MG63 (cell line): ENCODE measurements around the gene GRIK4. TPM values are rescaled to one million over a fixed set of nuclear protein-coding genes. Genes with fewer than 3 reads are reported as not detected.

Experiments
- DNase-seq: peaks from one replicate; pipeline ENCODE4 v3.0.0-alpha.2; 2020
- H3K27me3 ChIP-seq: fragments of 250-450 bp; sonication (Bioruptor Pico); 2 replicates; pipeline ENCODE4 v1.5.1; 2020; ENCODE audit warnings: mild to moderate bottlenecking, moderate library complexity
- H3K36me3 ChIP-seq: fragments of 250-450 bp; sonication (Bioruptor Pico); 2 replicates; pipeline ENCODE4 v1.5.1; 2020; ENCODE audit warnings: mild to moderate bottlenecking, moderate library complexity
- H3K4me3 ChIP-seq: fragments of 250-450 bp; sonication (Bioruptor Pico); 2 replicates; pipeline ENCODE4 v1.5.1; 2020; ENCODE audit warnings: mild to moderate bottlenecking, moderate library complexity
- H3K9me3 ChIP-seq: fragments of 250-450 bp; sonication (Bioruptor Pico); 2 replicates; pipeline ENCODE4 v1.5.1; 2020; ENCODE audit warnings: mild to moderate bottlenecking, moderate library complexity
- total RNA-seq: library from RNA; depleted of rRNA; stranded (reverse); fragments of >200 nt; shearing (Covaris generic); gene quantifications from 2 replicates; pipeline ENCODE4 v1.2.3, GENCODE V29; 2014; ENCODE audit warnings: low replicate concordance

The GRIK4 gene
- total RNA-seq, 1 experiment from 2014 or later = not detected

- H3K4me3 ChIP-seq = no peak overlapping the region
- no peaks in the 10 kb centered on the region for H3K36me3 ChIP-seq
- DNase-seq = no peak
- no peaks in the 10 kb centered on the region for H3K27me3 ChIP-seq
- no peaks in the 10 kb centered on the region for H3K9me3 ChIP-seq
Observed at GRCh38 chr11:120893440-120894201, 382.1 kb downstream of the GRIK4 start.

GRCh38 chr11:120894202-120894985 is 382.8 kb downstream of the GRIK4 start:
- Histone ChIP-seq H3K9me3 (no peaks in the 10 kb centered on the region), H3K36me3 (no peaks in the 10 kb centered on the region), H3K27me3 (no peaks in the 10 kb centered on the region), H3K4me3 (no peak overlapping the region)
- DNase-seq = peak; percentile 30

- no peak overlapping the region for H3K4me3 ChIP-seq
- no peaks in the 10 kb centered on the region for H3K9me3 ChIP-seq
- H3K27me3 ChIP-seq = no peaks in the 10 kb centered on the region
- no peak for DNase-seq
- no peaks in the 10 kb centered on the region for H3K36me3 ChIP-seq
Observed at GRCh38 chr11:120896687-120897086, 385.1 kb downstream of the GRIK4 start.

GRCh38 chr11:120898568-120898967 is 387.0 kb downstream of the GRIK4 start:
- Histone ChIP-seq H3K9me3 (no peaks in the 10 kb centered on the region), H3K4me3 (no peak overlapping the region), H3K27me3 (no peaks in the 10 kb centered on the region), H3K36me3 (no peaks in the 10 kb centered on the region)
- no peak for DNase-seq

DNA sequence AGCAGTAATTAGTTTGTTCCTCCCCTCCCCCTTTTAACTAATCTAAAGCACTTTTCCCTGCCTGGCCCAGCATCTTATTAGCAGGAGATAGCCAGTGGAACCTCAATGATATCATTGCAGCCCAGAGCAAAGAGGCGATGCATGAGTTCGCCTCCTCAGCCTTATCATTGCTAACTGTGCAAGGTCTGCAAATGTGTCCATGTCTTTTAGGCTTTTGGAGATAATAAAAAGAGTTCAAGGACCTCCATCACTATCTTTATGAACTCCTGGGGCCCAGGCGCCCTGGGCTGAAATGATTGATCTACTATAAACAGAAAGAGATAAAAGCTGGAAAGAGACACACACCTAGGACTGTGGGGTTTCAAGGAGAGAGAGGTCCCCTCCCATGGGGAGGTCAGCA is 388.2 kb downstream of the GRIK4 start:
- H3K4me3 ChIP-seq = no peak overlapping the region
- H3K27me3 ChIP-seq = no peaks in the 10 kb centered on the region
- no peak for DNase-seq
- no peaks in the 10 kb centered on the region for H3K9me3 ChIP-seq
- H3K36me3 ChIP-seq = no peaks in the 10 kb centered on the region

DNA sequence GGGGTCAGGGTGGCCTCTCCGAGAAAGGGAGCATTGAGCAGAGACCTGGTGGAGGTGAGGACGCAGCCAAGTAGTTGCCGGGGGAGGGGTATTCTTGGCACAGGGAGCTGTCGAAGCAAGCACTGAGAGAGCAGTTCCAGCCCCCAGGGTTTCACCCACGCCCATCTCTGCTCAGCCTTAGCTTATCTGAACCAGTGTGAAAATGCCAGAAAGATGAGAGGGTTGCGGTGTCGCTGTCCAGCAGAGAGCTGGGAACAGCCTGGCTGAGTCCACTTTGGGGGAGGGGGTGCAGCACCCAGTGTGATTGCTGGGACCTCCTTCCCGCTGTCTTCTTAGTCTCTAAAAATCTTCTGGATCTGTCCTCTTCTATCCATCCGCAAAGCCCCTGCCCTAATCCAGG is 389.1 kb downstream of the GRIK4 start:
- no peaks in the 10 kb centered on the region for H3K9me3 ChIP-seq
- H3K4me3 ChIP-seq = no peak overlapping the region
- no peak for DNase-seq
- H3K27me3 ChIP-seq = no peaks in the 10 kb centered on the region
- H3K36me3 ChIP-seq = no peaks in the 10 kb centered on the region

- Histone ChIP-seq H3K9me3 (no peaks in the 10 kb centered on the region), H3K27me3 (no peaks in the 10 kb centered on the region), H3K36me3 (no peaks in the 10 kb centered on the region), H3K4me3 (no peak overlapping the region)
- no peak for DNase-seq
Observed at GRCh38 chr11:120903686-120904085, 392.1 kb downstream of the GRIK4 start.

DNA sequence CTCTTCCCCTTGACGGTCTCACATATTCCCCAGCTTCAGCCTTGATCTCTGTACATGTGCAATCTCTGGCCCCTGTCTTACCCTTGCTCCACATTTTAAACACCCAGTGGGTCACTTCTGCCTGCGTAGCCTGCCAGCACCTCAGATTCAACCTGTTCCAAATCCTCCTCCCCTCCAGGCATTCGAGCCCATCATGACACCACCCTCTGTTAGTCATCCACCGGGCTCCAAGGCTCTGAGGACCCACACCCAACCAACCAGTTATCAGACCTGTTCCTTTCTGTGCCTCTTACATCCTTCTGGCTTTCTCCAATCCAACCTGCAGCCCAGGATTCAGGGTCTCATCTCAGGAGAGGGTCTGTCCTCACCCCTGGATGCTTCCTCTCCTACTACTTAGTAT is 392.6 kb downstream of the GRIK4 start:
- no peak for DNase-seq

GRCh38 chr11:120906766-120907165 is 395.2 kb downstream of the GRIK4 start:
- DNase-seq = no peak
- H3K27me3 ChIP-seq = no peaks in the 10 kb centered on the region

More for the DNA sequence above, 392.6 kb downstream of the GRIK4 start:
- no peak overlapping the region for H3K4me3 ChIP-seq
- no peaks in the 10 kb centered on the region for H3K27me3 ChIP-seq
- no peaks in the 10 kb centered on the region for H3K36me3 ChIP-seq
- no peaks in the 10 kb centered on the region for H3K9me3 ChIP-seq

GRCh38 chr11:120907971-120908370 is 396.4 kb downstream of the GRIK4 start:
- Histone ChIP-seq H3K27me3 (no peaks in the 10 kb centered on the region), H3K9me3 (no peaks in the 10 kb centered on the region), H3K36me3 (no peaks in the 10 kb centered on the region), H3K4me3 (no peak overlapping the region)
- DNase-seq = no peak

More at GRCh38 chr11:120906766-120907165, 395.2 kb downstream of the GRIK4 start:
- Histone ChIP-seq H3K4me3 (no peak overlapping the region), H3K9me3 (no peaks in the 10 kb centered on the region), H3K36me3 (no peaks in the 10 kb centered on the region)

- Histone ChIP-seq H3K36me3 (no peaks in the 10 kb centered on the region), H3K4me3 (no peak overlapping the region), H3K27me3 (no peaks in the 10 kb centered on the region), H3K9me3 (no peaks in the 10 kb centered on the region)
- DNase-seq = no peak
Observed at GRCh38 chr11:120908461-120909181, 397.1 kb downstream of the GRIK4 start.

DNA sequence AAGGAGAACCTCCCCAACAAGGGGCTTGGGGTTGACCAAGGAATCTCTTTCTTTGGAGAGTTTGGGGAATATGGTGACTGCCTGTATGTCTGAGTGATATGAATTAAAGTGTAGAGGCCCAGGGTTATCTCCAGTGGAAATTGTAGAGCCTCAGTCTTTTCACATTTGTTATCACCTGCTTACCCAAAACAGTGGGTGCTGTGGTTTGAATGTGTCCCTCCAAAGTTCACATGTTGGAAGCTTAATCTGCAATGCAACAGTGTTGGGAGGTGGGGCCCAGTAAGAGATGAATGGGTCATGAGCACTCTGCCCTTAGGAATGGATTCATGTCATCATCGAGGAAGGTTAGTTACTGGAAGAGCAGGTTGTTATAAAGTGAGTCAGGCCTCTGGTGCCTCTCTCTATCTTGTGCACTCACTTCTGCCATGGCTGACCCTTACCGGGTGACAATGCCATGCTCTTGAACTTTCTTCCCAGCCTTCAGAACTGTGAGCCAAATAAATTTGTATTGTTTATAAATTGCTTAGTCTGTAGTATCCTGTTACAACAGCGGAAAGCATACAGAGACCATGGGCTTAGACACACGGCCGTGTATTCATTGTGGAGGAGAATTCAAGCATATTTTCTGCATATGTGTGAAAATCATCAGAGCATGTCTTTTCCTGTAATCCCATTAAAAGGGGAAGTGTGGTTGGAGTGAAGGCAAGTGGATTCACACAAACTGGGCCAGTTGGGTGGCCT is 398.3 kb downstream of the GRIK4 start:
- no peak overlapping the region for H3K4me3 ChIP-seq
- H3K9me3 ChIP-seq = no peaks in the 10 kb centered on the region
- no peaks in the 10 kb centered on the region for H3K36me3 ChIP-seq
- H3K27me3 ChIP-seq = no peaks in the 10 kb centered on the region
- DNase-seq = no peak

GRCh38 chr11:120911943-120912342 is 400.4 kb downstream of the GRIK4 start:
- Histone ChIP-seq H3K9me3 (no peaks in the 10 kb centered on the region), H3K36me3 (no peaks in the 10 kb centered on the region), H3K27me3 (no peaks in the 10 kb centered on the region), H3K4me3 (no peak overlapping the region)
- no peak for DNase-seq

DNA sequence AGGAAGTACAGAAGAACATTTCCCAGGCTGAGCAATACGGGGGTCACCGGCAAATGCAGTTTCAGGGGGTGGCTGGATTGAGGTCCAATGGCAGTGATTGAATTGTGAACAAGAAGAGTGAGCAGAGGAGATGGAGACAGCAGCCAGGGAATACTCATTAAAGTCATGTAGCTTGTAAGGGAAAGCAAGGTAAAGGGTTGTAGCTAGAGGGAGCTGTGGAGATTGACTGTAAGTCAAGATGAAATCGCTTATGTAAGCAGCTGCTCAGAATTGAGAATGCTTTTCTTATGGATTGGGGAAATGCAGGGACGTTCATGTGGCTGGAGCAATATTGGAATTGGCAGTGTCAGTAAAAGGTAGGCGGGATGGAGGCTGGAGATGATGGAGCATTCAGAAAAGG is 401.0 kb downstream of the GRIK4 start:
- no peaks in the 10 kb centered on the region for H3K9me3 ChIP-seq
- H3K27me3 ChIP-seq = no peaks in the 10 kb centered on the region
- H3K4me3 ChIP-seq = no peak overlapping the region
- no peaks in the 10 kb centered on the region for H3K36me3 ChIP-seq
- DNase-seq = no peak

GRCh38 chr11:120912915-120913314 is 401.4 kb downstream of the GRIK4 start:
- Histone ChIP-seq H3K27me3 (no peaks in the 10 kb centered on the region), H3K36me3 (no peaks in the 10 kb centered on the region), H3K9me3 (no peaks in the 10 kb centered on the region), H3K4me3 (no peak overlapping the region)
- DNase-seq = no peak

DNA sequence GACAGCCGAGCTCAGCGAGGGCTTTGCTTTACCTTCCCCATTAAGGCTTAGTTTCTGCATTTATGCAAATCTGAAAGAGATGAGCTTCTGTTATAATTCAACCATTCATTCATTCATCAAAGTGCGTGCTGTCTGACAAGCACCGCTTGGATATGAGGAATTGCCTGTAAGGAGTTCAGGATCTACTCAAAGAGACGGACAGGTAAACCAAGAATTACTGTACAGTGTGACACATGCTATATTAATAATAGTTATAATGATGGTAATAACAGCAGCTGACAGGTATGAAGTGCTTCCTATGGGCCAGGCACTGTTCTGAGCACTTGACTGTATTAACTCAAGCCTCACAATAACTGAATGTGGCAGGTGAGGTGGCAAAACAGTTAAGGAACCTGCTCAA is 402.5 kb downstream of the GRIK4 start:
- Histone ChIP-seq H3K27me3 (no peaks in the 10 kb centered on the region), H3K4me3 (no peak overlapping the region), H3K36me3 (no peaks in the 10 kb centered on the region), H3K9me3 (no peaks in the 10 kb centered on the region)
- DNase-seq = no peak

- Histone ChIP-seq H3K9me3 (no peaks in the 10 kb centered on the region), H3K27me3 (no peaks in the 10 kb centered on the region), H3K36me3 (no peaks in the 10 kb centered on the region), H3K4me3 (no peak overlapping the region)
- DNase-seq = no peak
Observed at GRCh38 chr11:120914601-120915000, 403.1 kb downstream of the GRIK4 start.
